HepG2 (cell line): ENCODE measurements around the gene SURF2. TPM values are rescaled to one million over a fixed set of nuclear protein-coding genes. Genes with fewer than 3 reads are reported as not detected.

ENCODE experiments used
- CTCF ChIP-seq: sonication (generic); formaldehyde crosslinking; IDR thresholded peaks from 2 replicates; pipeline ENCODE4 v1.5.0; 2020; ENCODE audit warnings: mild to moderate bottlenecking, missing genetic modification reagents, moderate library complexity
- DRAP1 ChIP-seq: IDR thresholded peaks from 2 replicates; pipeline ENCODE4 v1.6.1; 2016; ENCODE audit warnings: missing genetic modification reagents, missing compliant biosample characterization
- FOXM1 ChIP-seq: sonication (generic); formaldehyde crosslinking; IDR thresholded peaks from 2 replicates; pipeline ENCODE4 v1.5.0; 2020; ENCODE audit warnings: missing genetic modification reagents
- HCFC1 ChIP-seq: fragments of 150-350 bp; IDR thresholded peaks from 2 replicates; pipeline ENCODE4 v1.6.1; 2014; ENCODE audit warnings: low read depth, low read length
- KLF12 ChIP-seq: sonication (generic); formaldehyde crosslinking; IDR thresholded peaks from 2 replicates; pipeline ENCODE4 v1.4.0; 2020; ENCODE audit warnings: missing genetic modification reagents, borderline replicate concordance
- NFYB ChIP-seq: sonication (generic); formaldehyde crosslinking; IDR thresholded peaks from 2 replicates; pipeline ENCODE4 v1.4.0; 2020; ENCODE audit warnings: missing genetic modification reagents
- SOX13 ChIP-seq, 3 experiments: fragments of 450-650 bp in 1 of 3; sonication (generic) in 1 of 3; formaldehyde crosslinking in 1 of 3; IDR thresholded peaks in 2 of 3; conservative IDR thresholded peaks in 1 of 3; 2 replicates each; pipeline versions ENCODE4 v1.5.0 to v1.6.1; 2016 to 2020; ENCODE audit warnings: antibody characterized with exemption in 1 of 3, mild to moderate bottlenecking in 1 of 3, missing compliant biosample characterization in 1 of 3, missing genetic modification reagents in 1 of 3, moderate library complexity in 1 of 3
- SP1 ChIP-seq, 2 experiments: fragments of 450-650 bp in 1 of 2; sonication (generic) in 1 of 2; formaldehyde crosslinking in 1 of 2; IDR thresholded peaks; 2 replicates each; pipeline versions ENCODE4 v1.4.0 to v1.6.1; 2016 to 2020; ENCODE audit warnings: missing genetic modification reagents in 1 of 2
- ZFY ChIP-seq: sonication (generic); formaldehyde crosslinking; IDR thresholded peaks from 2 replicates; pipeline ENCODE4 v1.4.0; 2020; ENCODE audit warnings: missing genetic modification reagents
- ZNF234 ChIP-seq: sonication (generic); formaldehyde crosslinking; conservative IDR thresholded peaks from 2 replicates; pipeline ENCODE4 v1.5.1; 2020; ENCODE audit warnings: mild to moderate bottlenecking, missing genetic modification reagents
- ZNF282 ChIP-seq: fragments of 450-650 bp; IDR thresholded peaks from 2 replicates; pipeline ENCODE4 v1.6.1; 2018; ENCODE audit not compliant: partially characterized antibody
- ZNF446 ChIP-seq: sonication (generic); formaldehyde crosslinking; IDR thresholded peaks from 2 replicates; pipeline ENCODE4 v1.5.0; 2020; ENCODE audit warnings: mild to moderate bottlenecking, missing genetic modification reagents
- ZNF687 ChIP-seq: sonication (generic); formaldehyde crosslinking; IDR thresholded peaks from 2 replicates; pipeline ENCODE4 v1.5.1; 2020; ENCODE audit warnings: mild to moderate bottlenecking, missing genetic modification reagents, moderate library complexity
- ZNF761 ChIP-seq: sonication (generic); formaldehyde crosslinking; conservative IDR thresholded peaks from 2 replicates; pipeline ENCODE4 v1.4.0; 2020; ENCODE audit warnings: mild to moderate bottlenecking, missing genetic modification reagents
- polyA plus RNA-seq, 8 experiments: library from polyadenylated mRNA; depleted of rRNA in 3 of 8; stranded (reverse) in 7 of 8; unstranded in 1 of 8; fragments of >200 nt; fragmentation: Illumina TruSeq in 4 of 8; extraction: Trizol in 4 of 8; gene quantifications; 2 replicates each; pipeline versions ENCODE4 v1.2.1 to v1.2.3, GENCODE V29; 2011 to 2016; ENCODE audit warnings: low read depth in 4 of 8, missing spikeins in 1 of 8, mixed read lengths in 1 of 8; ENCODE audit not compliant: insufficient read depth in 1 of 8
- total RNA-seq, 5 experiments: library from RNA; depleted of rRNA; stranded (reverse); fragments of >200 nt; fragmentation: Illumina TruSeq; extraction: Trizol; gene quantifications; 2 replicates each; pipeline ENCODE4 v1.2.3, GENCODE V29; 2016; ENCODE audit warnings: low read depth in 1 of 5
- TF ChIP-seq, protein P1 (sequence below): sonication (generic); formaldehyde crosslinking; IDR thresholded peaks from 2 replicates; pipeline ENCODE4 v1.5.0; 2020; ENCODE audit warnings: mild to moderate bottlenecking, missing genetic modification reagents, borderline replicate concordance
- TF ChIP-seq, protein P2 (sequence below), 2 experiments: sonication (generic) in 1 of 2; formaldehyde crosslinking in 1 of 2; IDR thresholded peaks; 2 replicates each; pipeline versions ENCODE4 v1.4.0 to v1.6.1; 2018 to 2020; ENCODE audit warnings: missing genetic modification reagents in 2 of 2, borderline replicate concordance in 1 of 2, low read depth in 1 of 2, mild to moderate bottlenecking in 1 of 2, missing biosample characterization in 1 of 2

The SURF2 gene
- total and polyA plus RNA-seq, 2 of the 13 experiments (the other 11 are each of a cell fraction or from before 2014, with no cell fraction given) = 6.3 to 13.6 TPM

- TF ChIP-seq ZNF234 (no peak), CTCF (CRISPR knock-in tag) (peak; percentile 45), FOXM1 (CRISPR knock-in tag) (no peak), DRAP1 (CRISPR knock-in tag) (no peak), ZFY (CRISPR knock-in tag) (peak; percentile 44), KLF12 (CRISPR knock-in tag) (no peak), ZNF761 (CRISPR knock-in tag) (no peak), ZNF282 (no peak), SP1 (IDR thresholded peaks at IDR 0.05) (no peak), SP1 (CRISPR knock-in tag; IDR thresholded peaks at IDR 0.05) (no peak), NFYB (CRISPR knock-in tag) (no peak), HCFC1 (no peak), ZNF446 (CRISPR knock-in tag) (no peak), ZNF687 (peak; percentile 74), SOX13 (IDR thresholded peaks at IDR 0.05) (no peak), SOX13 (CRISPR knock-in tag; conservative IDR thresholded peaks at IDR 0.05 in 1 of 2, IDR thresholded peaks at IDR 0.05 in 1 of 2) (peak in 1 of 2 experiments; percentile 32; a peak in 1 of 4 replicates)
- TF ChIP-seq, protein P1, sequence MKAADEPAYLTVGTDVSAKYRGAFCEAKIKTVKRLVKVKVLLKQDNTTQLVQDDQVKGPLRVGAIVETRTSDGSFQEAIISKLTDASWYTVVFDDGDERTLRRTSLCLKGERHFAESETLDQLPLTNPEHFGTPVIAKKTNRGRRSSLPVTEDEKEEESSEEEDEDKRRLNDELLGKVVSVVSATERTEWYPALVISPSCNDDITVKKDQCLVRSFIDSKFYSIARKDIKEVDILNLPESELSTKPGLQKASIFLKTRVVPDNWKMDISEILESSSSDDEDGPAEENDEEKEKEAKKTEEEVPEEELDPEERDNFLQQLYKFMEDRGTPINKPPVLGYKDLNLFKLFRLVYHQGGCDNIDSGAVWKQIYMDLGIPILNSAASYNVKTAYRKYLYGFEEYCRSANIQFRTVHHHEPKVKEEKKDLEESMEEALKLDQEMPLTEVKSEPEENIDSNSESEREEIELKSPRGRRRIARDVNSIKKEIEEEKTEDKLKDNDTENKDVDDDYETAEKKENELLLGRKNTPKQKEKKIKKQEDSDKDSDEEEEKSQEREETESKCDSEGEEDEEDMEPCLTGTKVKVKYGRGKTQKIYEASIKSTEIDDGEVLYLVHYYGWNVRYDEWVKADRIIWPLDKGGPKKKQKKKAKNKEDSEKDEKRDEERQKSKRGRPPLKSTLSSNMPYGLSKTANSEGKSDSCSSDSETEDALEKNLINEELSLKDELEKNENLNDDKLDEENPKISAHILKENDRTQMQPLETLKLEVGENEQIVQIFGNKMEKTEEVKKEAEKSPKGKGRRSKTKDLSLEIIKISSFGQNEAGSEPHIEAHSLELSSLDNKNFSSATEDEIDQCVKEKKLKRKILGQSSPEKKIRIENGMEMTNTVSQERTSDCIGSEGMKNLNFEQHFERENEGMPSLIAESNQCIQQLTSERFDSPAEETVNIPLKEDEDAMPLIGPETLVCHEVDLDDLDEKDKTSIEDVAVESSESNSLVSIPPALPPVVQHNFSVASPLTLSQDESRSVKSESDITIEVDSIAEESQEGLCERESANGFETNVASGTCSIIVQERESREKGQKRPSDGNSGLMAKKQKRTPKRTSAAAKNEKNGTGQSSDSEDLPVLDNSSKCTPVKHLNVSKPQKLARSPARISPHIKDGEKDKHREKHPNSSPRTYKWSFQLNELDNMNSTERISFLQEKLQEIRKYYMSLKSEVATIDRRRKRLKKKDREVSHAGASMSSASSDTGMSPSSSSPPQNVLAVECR = peak; percentile 46; the same call in 1 of the 2 replicates
- TF ChIP-seq, protein P2, sequence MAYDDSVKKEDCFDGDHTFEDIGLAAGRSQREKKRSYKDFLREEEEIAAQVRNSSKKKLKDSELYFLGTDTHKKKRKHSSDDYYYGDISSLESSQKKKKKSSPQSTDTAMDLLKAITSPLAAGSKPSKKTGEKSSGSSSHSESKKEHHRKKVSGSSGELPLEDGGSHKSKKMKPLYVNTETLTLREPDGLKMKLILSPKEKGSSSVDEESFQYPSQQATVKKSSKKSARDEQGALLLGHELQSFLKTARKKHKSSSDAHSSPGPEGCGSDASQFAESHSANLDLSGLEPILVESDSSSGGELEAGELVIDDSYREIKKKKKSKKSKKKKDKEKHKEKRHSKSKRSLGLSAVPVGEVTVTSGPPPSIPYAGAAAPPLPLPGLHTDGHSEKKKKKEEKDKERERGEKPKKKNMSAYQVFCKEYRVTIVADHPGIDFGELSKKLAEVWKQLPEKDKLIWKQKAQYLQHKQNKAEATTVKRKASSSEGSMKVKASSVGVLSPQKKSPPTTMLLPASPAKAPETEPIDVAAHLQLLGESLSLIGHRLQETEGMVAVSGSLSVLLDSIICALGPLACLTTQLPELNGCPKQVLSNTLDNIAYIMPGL (CRISPR knock-in tag; IDR thresholded peaks at IDR 0.05; ENCODE audit: borderline replicate concordance in 1 of 2, low read depth in 1 of 2) = no peak
Measured at GRCh38 chr9:133394687-133395271, 38.4 kb downstream of the SURF2 start (continued).
